Uterus (tissue), 2 donors: Measurements from ENCODE around the gene TLE2.

Experiments used
- CTCF ChIP-seq, 4 experiments: fragments of 200-600 bp in 2 of 4; fragments of 450-650 bp in 2 of 4; sonication (generic) in 2 of 4; IDR thresholded peaks; one replicate each; pipeline ENCODE4 v1.5.1; 2016 to 2019; ENCODE audit warnings: antibody characterized with exemption in 4 of 4, mild to moderate bottlenecking in 2 of 4, moderate library complexity in 1 of 4
- POLR2A ChIP-seq, 2 donors: fragments of 450-650 bp; IDR thresholded peaks; one replicate each; pipeline ENCODE4 v1.6.1; 2016; ENCODE audit warnings: antibody characterized with exemption in 2 of 2, mild to moderate bottlenecking in 1 of 2, moderate library complexity in 1 of 2

DNA sequence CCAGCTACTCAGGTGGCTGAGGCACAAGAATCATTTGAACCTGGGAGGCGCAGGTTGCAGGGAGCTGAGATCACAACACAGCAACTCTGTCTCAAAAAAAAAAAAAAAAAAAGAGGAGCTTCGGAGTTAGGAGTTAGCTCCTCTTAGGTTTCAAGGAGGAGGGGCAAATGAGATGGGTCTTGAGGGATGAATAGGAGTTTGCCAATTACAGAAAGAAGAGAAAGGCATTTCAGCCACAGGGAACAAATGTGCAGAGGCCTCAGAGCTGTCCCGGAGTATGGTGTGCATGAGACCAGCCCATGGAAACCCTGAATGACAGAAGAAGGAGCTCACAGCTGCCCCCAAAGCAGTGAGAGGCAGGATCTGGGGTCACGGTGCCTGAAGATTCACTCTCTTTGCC lies 24.6 kb downstream of the TLE2 start:
- TF ChIP-seq CTCF (IDR thresholded peaks at IDR 0.05): no peak
- no peak for TF ChIP-seq POLR2A (IDR thresholded peaks at IDR 0.05)
